KG1 (cell line): ENCODE results near the gene POTEF.
"Not testable (repeated sequence)": the region's sequence is repeated elsewhere in the genome, so short reads cannot be mapped to it uniquely, and the experiment has no call there.

Experiments used
- DNase-seq: peaks from one replicate; lab custom pipeline; 2025; lab: John Stamatoyannopoulos, UW

POTEF gene

GRCh38 chr2:130129120-130129829, at the start of gene POTEF:
Gene POTEF, minus strand, starts transcription at chr2:130129222. Its CDS starts 8,707 bp downstream, at chr2:130120515.
- DNase-seq: not testable (repeated sequence)

GRCh38 chr2:130174866-130175265, 45.8 kb upstream of the POTEF start:
- not testable (repeated sequence) for DNase-seq

- DNase-seq: no peak
Measured at GRCh38 chr2:130169896-130170295, 40.9 kb upstream of the POTEF start.

GRCh38 chr2:130169163-130169562, 40.1 kb upstream of the POTEF start:
- DNase-seq: not testable (repeated sequence)

- DNase-seq: not testable (repeated sequence)
Measured at GRCh38 chr2:130166611-130167010, 37.6 kb upstream of the POTEF start.

- DNase-seq: no peak
Measured at GRCh38 chr2:130165293-130166016, 36.4 kb upstream of the POTEF start.

- no peak for DNase-seq
Measured at GRCh38 chr2:130162968-130163367, 33.9 kb upstream of the POTEF start.

GRCh38 chr2:130162486-130162885, 33.5 kb upstream of the POTEF start:
- DNase-seq: not testable (repeated sequence)

GRCh38 chr2:130160838-130161705, 32.0 kb upstream of the POTEF start:
- DNase-seq: not testable (repeated sequence)

- no peak for DNase-seq
Measured at GRCh38 chr2:130160131-130160530, 31.1 kb upstream of the POTEF start.

GRCh38 chr2:130159376-130159775, 30.4 kb upstream of the POTEF start:
- not testable (repeated sequence) for DNase-seq

GRCh38 chr2:130158631-130159030, 29.6 kb upstream of the POTEF start:
- no peak for DNase-seq

GRCh38 chr2:130157825-130158514, 28.9 kb upstream of the POTEF start:
- not testable (repeated sequence) for DNase-seq

GRCh38 chr2:130157354-130157753, 28.3 kb upstream of the POTEF start:
- DNase-seq: not testable (repeated sequence)

- DNase-seq: no peak
Measured at GRCh38 chr2:130156624-130157004, 27.6 kb upstream of the POTEF start.

- DNase-seq: not testable (repeated sequence)
Measured at GRCh38 chr2:130155956-130156623, 27.1 kb upstream of the POTEF start.

GRCh38 chr2:130154773-130155765, 26.0 kb upstream of the POTEF start:
- no peak for DNase-seq

GRCh38 chr2:130154423-130154770, 25.4 kb upstream of the POTEF start:
- DNase-seq: not testable (repeated sequence)

GRCh38 chr2:130153721-130154422, 24.9 kb upstream of the POTEF start:
- not testable (repeated sequence) for DNase-seq
